Hindlimb muscle (tissue), 1 donor: Measurements from ENCODE around the gene SOX6. TPM values are rescaled to one million over a fixed set of nuclear protein-coding genes. Genes with fewer than 3 reads are reported as not detected.
"Not testable (repeated sequence)": the region's sequence is repeated elsewhere in the genome, so short reads cannot be mapped to it uniquely, and the experiment has no call there.

Experiments used
- DNase-seq: peaks from one replicate; pipeline ENCODE4 v3.0.0-alpha.2; 2013
- polyA plus RNA-seq: library from polyadenylated mRNA; unstranded; fragments of 120-200 nt; gene quantifications from one replicate; pipeline ENCODE4 v1.2.1, GENCODE V29; 2013; ENCODE audit not compliant: insufficient read length

SOX6 gene
- 30.0 TPM for polyA plus RNA-seq

DNA sequence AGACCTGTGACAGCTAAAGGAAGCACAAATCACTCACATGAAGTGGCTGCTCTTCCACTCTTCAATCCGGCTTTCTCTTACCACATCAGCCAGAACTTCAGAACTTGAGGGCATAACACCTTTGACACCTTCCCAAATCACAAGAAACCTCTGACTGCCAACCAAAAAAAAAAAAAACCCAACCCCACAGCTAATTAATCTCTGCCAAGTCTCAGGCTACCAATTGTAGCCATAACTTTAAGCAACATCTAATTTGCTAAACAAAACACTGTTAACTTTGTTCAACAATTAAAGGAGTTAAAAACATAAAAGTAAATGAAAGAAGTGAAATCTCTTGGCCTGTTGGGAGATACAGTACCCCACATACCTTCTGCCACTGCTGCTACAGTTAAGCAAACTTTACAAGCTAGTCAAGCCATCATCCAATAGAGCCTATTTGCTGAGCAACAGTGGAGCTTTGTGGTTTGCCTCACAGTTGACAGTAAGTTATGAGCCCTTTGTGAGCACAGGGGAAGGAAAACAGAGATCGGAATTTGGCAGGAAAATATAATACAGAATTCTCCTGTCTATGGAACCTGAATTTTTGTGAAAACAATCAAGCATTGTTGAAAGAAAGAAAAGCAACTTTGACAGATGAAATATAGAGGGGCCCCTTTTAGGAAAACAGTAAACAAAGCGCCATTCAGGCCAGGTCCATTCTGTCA lies at the start of gene SOX6:
TSS of gene SOX6 (minus strand) at position 490 of the 704 bp plus-strand sequence. CDS start 15,298 bp downstream, outside the sequence.
- peak; percentile 33 for DNase-seq

DNA sequence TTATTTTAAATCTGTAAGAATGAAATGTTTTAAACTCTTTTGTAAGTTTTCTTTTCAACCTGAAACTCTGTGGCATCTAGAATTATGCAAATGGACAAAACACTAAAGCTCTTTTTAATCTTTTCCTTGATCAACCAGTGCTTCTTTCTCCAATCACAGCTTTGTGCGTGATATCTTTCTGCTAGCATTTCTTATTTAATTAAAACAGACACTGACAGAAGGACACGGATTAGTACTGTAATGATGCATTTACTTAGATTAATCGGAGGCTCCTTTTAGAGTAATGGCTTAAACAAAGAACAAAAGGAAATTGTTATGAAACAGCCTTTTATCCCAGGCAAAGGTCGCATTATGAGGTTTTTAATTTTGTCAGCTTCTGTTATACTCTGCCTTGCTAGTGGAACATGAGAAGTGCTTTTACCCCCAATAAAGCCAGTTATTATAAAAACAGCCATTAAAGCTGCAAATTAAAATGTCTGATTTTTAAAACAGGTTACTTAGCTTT lies 48.5 kb upstream of the SOX6 start:
- DNase-seq: no peak

DNA sequence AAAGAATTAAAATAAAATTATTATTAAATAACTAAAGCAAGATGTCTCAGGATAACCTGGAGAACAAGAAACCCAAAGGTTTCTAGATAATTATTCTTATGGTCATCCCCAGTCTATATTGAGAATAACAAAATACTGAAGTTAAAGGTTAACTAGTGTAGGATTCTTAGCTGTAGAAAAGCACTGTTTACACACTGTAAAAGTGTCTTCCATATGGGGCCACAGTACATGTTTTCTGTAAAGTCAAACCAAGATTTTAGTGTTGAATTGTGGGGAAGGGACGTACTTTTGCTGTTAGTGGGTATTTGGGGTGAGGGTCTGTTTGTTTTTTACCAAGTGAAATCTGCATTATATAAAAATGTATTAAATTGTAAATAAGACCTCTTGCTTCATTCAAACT lies 47.5 kb upstream of the SOX6 start:
- no peak for DNase-seq

GRCh38 chr11:16403448-16403803 lies 47.1 kb upstream of the SOX6 start:
- DNase-seq: no peak

GRCh38 chr11:16402654-16403447 lies 46.5 kb upstream of the SOX6 start:
- no peak for DNase-seq

DNA sequence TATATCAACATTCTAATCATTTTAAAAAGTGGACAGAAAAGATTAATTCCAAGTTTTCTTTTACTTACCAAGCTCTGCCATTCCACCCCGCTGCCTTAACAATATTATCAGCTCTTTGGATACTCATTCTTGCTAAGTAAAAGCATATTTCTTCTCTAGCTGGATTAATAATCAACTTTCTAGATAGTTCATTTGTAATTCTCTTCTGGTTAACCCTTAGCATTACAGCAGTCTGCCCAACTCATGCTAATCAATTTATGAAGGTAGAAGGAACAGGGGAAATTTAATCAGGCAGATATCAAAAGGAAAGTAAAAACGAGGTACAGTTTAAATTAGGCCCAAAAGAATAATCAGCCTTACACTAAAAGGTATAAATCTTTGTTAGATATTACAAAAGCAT lies 41.0 kb upstream of the SOX6 start:
- no peak for DNase-seq

DNA sequence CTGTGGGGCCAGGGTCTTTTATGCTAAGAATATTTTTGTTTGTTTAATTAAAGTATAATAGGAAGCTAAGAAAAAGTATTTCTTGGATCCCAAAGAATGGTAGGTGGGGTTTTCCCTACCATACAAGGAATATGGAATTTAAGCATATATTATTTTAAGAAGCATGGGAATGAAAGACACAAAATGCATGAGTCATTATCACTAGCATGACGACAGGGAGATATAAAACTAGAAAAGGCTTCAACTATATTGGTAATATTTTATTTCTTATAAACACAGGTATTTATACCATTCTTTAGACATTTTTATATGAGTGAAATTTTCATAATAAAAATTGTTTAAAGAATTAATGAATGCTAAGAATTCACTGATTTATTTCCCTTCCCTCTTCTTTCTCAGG lies 39.3 kb upstream of the SOX6 start:
- no peak for DNase-seq

DNA sequence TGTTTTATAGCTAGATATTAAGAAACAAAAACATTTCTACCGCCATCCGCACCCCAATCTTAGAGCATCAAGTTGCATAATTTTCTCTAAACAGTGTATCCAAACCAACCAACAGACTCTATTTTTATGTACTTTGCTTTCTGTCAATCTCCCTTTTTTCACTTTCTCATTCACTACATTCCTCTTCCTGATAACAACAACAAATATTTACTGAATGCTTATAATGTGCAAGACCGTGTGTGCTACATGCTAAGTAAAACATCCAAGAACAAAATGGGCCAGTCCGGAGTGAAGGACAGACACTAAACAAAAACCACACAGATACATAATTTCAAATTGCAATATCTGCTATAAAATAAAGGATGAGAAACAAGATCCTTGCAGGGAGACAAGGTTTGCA lies 38.6 kb upstream of the SOX6 start:
- DNase-seq: no peak

DNA sequence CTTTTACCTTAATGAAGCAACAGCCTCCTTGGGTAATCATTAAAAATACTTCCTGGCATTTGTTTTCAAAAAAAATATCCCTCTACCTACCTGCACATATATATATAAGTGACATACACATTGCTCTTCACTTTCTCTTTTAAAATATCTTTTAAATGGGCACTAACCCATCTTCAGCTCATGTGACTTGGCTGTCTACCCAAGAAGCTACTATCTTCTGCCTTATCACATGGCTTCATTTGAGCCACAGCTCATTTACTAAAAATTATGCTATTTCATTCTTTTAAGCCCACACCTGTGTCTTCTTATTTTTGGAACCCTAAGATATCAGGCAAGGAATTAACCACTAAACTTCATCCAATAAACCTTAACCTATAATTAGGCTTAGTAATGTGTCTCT lies 37.0 kb upstream of the SOX6 start:
- no peak for DNase-seq

DNA sequence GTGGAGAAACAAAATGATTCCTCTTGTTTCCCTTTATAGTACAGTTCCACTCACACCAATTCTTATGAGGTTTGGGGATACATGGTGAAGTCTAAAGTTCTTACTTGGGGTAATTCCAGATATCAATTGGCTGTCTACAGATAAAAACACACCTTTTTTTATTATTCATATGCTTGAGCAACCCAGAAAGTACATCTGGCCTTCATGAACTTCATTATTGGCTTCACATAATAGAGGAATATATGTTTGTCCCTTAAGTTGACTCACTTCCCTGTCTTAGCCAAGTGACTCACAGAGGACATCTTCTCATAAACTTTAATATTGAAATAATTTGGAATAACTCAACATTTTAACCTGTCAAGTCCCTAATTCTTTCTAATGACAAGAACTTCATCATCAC lies 36.3 kb upstream of the SOX6 start:
- no peak for DNase-seq

- not testable (repeated sequence) for DNase-seq
Observed at GRCh38 chr11:16390826-16391225, 34.5 kb upstream of the SOX6 start.

- DNase-seq: no peak
Observed at GRCh38 chr11:16385099-16385498, 28.8 kb upstream of the SOX6 start.

DNA sequence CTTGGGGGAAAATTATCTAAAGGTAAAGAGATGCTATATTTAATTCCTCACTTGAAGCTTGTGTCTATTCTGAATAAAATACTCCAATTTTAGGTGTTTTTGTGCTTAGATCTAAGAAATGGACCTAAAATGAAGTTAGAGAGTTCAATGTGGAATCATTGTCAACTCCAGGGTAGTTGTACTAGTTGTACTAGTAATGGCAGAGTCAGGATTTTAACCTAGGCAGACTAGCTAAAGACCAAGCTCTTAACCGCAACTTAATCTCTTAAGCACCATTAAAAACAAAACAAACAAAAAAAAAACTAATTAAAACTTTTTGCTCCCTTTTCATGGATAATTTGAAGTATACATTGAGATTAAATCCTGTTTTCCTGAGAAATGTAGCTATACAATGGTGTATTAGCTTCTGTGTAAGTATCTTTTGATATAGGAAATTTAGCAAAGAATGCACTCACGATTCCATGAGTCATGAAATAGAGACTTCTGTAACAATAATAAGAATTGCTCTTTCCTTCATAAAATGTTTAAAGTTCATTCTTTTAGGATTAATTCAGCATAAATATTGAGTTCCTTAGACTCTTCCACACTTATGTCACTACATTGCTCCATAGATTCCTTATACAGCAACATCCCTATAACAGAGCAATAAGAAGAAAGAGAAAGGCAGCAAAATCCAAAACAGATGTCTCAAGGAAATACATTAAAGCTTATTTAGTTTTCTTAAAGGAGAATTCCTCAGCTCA lies 26.5 kb upstream of the SOX6 start:
- DNase-seq: no peak

DNA sequence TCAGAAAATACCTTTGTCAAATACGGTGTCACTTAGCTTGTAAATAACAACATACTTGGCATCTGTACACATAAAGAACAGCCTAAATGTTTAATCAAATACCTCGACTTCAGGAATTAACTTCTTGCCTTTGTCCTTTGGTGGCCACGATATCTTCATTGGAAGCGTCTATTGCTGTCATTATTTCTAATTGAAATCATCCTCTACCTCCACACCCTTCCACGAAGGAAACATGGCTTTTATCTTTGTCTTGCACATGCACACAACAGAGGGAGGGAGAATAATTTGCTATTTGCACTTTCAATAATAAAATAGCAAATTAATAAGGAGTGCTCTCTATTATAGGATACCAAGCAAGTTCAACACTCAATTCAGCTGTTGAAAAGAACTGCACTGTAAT lies 25.8 kb upstream of the SOX6 start:
- no peak for DNase-seq

GRCh38 chr11:16380941-16381568 lies 24.7 kb upstream of the SOX6 start:
- no peak for DNase-seq

DNA sequence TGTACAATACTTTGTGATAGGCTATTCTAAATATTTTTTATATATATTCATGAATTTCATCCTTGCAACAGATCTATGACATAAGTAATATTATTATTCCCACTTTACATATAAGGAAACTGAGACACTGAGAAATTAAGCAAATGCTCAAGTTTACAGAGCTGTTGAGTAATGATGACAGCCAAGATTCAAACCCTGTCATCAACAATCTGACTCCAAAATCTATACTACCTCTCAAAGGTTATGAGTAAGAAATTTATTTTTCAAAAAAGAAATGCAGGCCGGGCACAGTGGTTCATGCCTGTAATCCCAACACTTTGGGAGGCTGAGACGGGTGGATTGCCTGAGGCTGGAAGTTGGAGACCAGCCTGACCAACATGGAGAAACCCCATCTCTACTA lies 22.6 kb upstream of the SOX6 start:
- DNase-seq: no peak

- DNase-seq: no peak
Observed at GRCh38 chr11:16377746-16378145, 21.4 kb upstream of the SOX6 start.

DNA sequence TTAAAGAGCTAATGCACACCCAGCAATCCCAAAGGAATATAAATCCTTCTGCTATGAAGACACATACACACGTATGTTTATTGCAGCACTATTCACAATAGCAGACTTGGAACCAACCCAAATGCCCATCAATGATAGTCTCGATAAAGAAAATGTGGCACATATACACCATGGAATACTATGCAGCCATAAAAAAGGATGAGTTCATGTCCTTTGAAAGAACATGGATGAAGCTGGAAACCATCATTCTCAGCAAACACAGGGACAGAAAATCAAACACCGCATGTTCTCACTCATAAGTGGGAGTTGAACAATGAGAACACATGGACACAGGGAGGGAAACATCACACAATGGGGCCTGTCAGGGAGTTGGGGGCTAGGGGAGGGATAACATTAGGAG lies 19.3 kb upstream of the SOX6 start:
- not testable (repeated sequence) for DNase-seq

GRCh38 chr11:16373768-16374167 lies 17.4 kb upstream of the SOX6 start:
- DNase-seq: no peak

GRCh38 chr11:16372355-16372754 lies 16.0 kb upstream of the SOX6 start:
- DNase-seq: no peak

- no peak for DNase-seq
Observed at GRCh38 chr11:16367252-16367651, 10.9 kb upstream of the SOX6 start.

- peak; percentile 29 for DNase-seq
Observed at GRCh38 chr11:16365581-16366228, 9.4 kb upstream of the SOX6 start.
